Activated CD8-positive, alpha-beta memory T cell treated with anti-CD3 and anti-CD28 coated beads, Interleukin-2, amount 50 U/mL, for 1 hour (primary cell): ENCODE results near the gene STK38.
"Not testable (repeated sequence)": the region's sequence is repeated elsewhere in the genome, so short reads cannot be mapped to it uniquely, and the experiment has no call there.

Source experiments
- DNase-seq: peaks from one replicate; pipeline ENCODE4 v3.0.0-alpha.2; 2020; ENCODE audit errors: extremely low read depth

The STK38 gene

GRCh38 chr6:36546920-36547645 lies at the start of gene STK38:
Gene STK38, minus strand, starts transcription at chr6:36547479. Its CDS starts 7,277 bp downstream, at chr6:36540202.
- peak; percentile 80 for DNase-seq

- DNase-seq, result no peak
Measured at GRCh38 chr6:36596356-36596755, 49.1 kb upstream of the STK38 start.

DNA sequence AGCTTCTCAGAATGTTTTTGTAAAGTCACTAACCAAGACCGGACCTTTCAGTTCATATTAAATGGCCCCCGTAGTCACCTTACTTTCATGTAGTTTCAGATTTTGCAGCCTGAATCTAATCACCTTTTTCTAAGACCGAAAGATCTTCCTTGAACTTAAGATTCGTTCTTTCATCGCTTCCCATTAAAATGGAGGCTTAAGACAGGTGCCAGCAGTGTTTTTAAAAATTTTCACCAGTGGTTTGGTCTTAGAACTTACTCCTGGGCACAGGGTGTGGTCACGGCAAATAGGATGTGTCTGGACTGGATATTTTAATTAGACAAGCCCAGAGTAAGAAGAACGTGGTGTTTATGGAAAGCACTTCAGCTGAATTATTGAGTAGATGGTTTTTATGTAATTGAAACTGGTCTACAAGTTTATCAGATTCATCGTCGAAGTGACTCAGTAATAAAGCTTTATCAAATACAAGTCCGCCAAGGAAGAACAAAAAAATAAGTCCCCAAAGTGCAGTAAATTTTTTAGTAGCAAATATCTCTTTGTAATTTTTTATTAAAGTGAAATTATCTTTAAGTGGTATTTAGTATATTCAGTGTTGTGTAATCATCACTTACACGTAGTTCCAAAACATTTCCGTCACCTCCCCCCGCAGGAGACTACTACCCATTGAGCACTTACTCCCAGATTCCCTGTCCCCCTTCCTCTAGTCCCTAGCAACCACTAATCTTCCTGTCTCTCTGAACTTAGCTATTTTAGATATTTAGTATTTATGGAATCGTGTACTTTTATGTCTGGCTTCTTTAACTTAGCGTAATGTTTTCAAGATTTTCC lies 47.8 kb upstream of the STK38 start:
- no peak for DNase-seq

DNA sequence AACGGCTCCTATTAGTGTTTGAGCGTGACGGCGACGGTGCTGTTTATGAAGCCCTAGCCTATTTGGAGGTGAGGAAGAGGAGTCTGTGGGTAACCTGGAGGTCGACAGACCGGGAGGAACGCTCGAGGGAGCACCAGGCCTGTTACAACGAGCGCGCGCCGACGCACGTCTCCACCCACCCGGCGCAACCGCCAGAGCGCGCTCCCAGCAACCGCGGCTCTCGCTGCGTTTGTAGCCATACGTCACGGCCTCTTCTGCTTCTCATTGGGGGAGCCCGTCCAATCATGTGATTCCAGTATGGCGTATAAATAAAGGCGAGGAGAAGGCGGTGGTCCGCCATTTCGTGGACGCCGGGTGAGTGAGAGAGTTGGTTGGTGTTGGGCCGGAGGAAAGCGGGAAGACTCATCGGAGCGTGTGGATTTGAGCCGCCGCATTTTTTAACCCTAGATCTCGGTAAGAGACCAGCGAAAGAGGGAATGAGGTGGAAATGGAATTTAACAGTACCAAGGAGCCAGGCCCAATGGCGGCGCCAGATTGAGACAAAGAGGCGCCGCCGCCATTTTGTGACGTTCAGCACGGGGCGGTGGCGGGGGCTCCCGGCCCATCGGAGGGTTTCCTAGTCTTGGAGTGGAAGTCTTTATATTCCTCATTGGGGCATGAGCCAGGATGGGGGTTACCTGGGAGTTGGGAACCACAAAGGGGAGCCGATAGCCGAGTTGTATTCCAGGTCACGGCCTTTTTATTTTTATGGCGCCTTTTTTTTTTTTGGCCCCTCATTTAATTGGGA lies 46.9 kb upstream of the STK38 start, which contains the start of gene SRSF3:
TSS of gene SRSF3 (plus strand) at position 334 of the 787 bp plus-strand sequence. CDS start 2,401 bp downstream, outside the sequence.
- peak; percentile 93 for DNase-seq

DNA sequence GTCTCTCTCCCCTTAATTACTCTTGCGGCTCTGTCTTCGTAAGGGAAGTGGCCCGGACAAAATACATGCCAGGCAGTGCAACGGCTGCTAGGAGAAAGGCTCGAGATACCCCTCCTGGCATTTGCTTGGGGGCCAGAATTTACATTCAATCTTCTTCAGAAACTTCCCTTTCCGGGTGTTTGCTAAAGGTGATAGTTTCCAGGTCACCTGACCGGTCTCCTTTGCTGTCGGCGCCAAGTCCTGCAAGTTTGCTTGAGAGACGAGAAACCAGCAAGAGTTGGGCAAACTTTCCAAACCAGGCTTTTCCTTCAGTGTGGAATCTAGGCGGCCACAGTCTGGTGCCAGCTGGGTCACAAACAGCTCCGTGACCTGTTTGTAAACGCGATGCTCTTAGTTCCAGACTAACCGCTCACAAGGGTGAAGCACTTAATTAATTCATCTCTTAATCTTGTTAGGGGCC lies 46.3 kb upstream of the STK38 start:
- DNase-seq, result peak; percentile 14

DNA sequence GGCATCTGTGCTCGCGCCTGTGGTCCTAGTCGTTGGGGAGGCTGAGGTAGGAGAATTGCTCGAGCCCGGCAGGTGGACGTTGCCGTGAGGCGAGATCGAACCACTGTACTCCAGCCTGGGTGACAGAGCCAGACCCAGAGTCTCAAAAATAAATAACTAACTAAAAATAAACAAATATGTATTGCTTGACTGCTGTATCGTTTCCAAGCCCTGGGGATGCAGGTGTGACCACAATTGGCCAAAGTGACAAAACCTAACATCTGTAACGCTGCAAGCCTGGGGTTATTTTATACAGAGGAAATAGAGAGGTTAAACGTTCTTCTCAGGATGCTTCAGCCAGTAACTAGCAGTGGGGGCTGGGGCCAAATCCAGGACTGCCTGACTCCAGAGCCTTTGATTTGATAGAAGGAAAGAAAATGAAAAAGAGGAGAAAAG lies 45.0 kb upstream of the STK38 start:
- DNase-seq, result no peak

DNA sequence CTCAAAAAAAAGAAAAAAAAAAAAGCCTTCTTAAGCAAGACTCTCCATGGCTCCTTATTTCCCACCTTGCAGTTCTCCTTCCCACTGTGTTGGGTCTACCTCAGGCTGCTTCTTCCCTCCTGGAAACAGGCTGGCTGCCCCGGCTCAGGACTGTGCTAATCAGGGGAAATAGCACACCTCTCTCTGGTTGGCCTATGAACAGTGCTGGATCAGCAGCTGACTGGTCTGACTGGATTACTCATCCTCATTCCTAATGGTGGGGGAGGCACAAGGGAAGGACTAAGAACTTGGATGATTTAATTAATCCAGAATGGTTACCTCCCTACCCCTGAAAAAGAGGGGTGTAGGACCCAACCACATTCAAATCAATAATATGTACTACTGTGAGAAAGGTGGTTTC lies 43.0 kb upstream of the STK38 start:
- DNase-seq, result no peak

GRCh38 chr6:36589025-36589400 lies 41.7 kb upstream of the STK38 start:
- DNase-seq, result not testable (repeated sequence)

- no peak for DNase-seq
Measured at GRCh38 chr6:36586606-36587005, 39.3 kb upstream of the STK38 start.

DNA sequence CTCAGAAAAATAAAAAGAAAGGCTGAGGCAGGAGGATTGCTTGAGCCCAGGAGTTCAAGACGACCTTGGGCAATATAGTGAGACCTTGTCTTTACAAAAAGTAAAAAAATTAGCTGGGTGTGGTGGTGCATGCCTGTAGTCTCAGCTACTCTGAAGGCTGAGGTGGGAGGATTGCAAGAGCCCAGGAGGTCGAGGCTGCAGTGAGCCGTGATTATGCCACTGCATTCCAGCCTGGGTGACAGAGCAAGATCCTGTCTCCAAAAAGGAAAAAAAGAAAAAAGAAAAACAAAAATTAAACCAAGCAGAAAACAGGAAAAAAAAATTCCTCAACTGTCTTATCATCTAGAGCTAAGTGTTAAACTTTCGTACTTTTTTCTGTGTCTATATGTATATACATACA lies 34.4 kb upstream of the STK38 start:
- no peak for DNase-seq

- no peak for DNase-seq
Measured at GRCh38 chr6:36580184-36580526, 32.9 kb upstream of the STK38 start.

- DNase-seq, result no peak
Measured at GRCh38 chr6:36578431-36578830, 31.2 kb upstream of the STK38 start.

DNA sequence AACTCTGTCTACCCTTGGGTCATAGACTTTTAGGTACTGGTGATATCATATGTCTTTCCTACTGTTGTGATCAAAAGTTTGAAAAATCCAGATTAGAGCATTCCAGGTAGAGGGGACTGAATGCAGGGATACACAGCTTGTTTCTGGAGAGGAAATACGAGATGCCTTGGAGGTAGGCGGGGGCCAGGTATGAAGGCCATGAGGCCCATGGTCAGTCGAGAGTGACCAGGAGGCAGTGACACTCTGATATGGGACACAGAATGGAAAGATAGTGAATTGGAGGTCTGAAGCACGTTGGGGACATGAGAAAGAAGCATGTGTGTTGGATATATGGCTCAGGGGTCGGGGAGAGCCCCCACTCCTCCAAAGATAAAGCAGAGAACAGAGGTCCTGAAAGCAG lies 30.8 kb upstream of the STK38 start:
- no peak for DNase-seq

DNA sequence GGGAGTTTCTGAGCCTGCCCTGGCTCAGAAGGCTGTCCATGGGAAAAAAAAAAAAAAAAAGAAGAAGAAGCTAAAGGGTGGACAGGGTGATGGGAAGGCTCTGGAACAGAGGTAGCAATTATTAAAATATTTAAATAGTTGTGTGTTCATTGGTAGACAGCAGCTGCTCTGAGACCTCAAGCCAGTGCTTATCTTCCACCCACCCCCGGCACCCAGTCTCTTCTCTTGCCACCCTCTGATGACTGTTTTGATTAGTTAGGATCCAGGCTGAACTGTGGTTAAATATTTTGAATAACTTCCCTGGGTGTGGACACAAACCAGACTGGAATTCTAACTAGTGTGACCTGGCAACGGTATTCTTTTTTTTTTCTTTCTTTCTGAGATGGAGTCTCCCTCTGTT lies 30.0 kb upstream of the STK38 start:
- DNase-seq, result no peak

GRCh38 chr6:36576578-36576977 lies 29.3 kb upstream of the STK38 start:
- no peak for DNase-seq

- DNase-seq, result no peak
Measured at GRCh38 chr6:36574679-36575078, 27.4 kb upstream of the STK38 start.

DNA sequence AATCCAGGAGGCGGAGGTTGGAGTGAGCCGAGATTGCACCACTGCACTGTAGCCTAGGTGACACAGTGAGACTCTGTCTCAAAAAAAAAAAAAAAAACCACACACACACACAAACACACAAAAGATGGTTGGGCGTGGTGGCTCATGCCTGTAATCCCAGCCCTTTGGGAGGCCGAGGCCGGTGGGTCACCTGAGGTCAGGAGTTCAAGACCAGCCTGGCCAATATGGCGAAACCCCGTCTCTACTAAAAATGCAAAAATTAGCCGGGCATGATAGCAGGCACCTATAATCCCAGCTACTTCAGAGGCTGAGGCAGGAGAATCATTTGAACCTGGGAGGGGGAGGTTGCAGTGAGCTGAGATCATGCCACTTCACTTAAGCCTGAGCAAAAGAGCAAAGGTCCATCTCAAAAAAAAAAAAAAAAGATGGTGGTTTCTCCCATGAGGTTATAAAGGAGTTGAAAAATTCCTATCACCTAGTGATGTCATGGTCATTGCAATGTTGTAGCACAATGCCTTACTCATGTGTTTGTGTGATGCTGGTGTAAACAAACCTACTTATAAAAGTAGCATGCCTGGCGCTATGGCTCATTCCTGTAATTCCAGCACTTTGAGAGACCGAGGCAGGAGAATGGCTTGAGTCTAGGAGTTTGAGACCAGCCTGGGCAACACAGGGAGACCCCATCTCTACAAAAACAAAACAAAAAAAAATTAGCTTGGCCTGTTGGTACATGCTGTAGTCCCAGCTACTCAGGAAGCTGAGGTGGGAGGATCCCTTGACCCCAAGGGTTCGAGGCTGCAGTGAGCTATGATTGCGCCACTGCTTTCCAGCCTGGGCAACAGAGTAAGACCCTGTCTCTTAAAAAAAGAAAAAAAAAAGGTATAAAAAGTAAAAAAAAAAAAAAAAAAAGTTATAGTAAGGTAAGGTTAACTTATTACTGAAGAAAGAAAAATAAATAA lies 25.4 kb upstream of the STK38 start:
- DNase-seq, result not testable (repeated sequence)

- no peak for DNase-seq
Measured at GRCh38 chr6:36571122-36572043, 24.1 kb upstream of the STK38 start.

- no peak for DNase-seq
Measured at GRCh38 chr6:36570264-36570663, 23.0 kb upstream of the STK38 start.

DNA sequence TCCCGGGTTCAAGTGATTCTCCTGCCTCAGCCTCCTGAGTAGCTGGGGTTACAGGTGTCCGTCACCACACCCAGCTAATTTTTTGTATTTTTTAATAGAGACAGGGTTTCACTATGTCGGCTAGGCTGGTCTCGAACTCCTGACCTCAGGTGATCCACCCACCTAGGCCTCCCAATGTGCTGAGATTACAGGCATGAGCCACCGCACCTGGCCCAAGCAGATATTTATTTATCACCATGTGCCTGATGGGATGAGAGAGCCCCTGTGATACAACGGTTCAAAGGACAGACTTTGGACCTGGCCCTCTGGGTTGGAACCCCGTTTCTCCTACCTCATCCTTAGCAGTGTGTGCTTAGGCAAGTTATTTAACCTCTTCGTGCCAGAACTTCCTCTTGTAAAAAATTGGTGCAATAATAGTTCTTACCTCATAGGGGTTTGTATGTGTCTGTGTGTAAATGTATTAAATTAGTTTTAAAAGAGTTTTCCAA lies 19.2 kb upstream of the STK38 start:
- DNase-seq, result no peak
